Esophagus squamous epithelium (tissue), 5 donors: ENCODE data around the gene FUT2. TPM values are rescaled to one million over a fixed set of nuclear protein-coding genes. Genes with fewer than 3 reads are reported as not detected.

ENCODE experiments used
- DNase-seq: peaks from one replicate; lab custom pipeline; 2025; lab: John Stamatoyannopoulos, UW
- H3K27ac ChIP-seq, 4 donors: fragments of 200-600 bp; sonication (generic); one replicate each; pipeline ENCODE4 v1.5.1; 2016 to 2019; ENCODE audit warnings: mild to moderate bottlenecking in 1 of 4
- H3K27me3 ChIP-seq, 4 donors: fragments of 200-600 bp; sonication (generic); 1 replicate in 3 of 4; 2 replicates in 1 of 4; pipeline versions ENCODE4 v1.5.1 to v1.6.0; 2017 to 2021; ENCODE audit warnings: antibody characterized with exemption in 1 of 4
- H3K36me3 ChIP-seq, 3 donors: fragments of 200-600 bp; sonication (generic); one replicate each; pipeline ENCODE4 v1.5.1; 2016 to 2019
- H3K4me1 ChIP-seq, 3 donors: fragments of 200-600 bp; sonication (generic); one replicate each; pipeline ENCODE4 v1.5.1; 2017 to 2019
- H3K4me3 ChIP-seq, 4 donors: fragments of 200-600 bp; sonication (generic); 1 replicate in 3 of 4; 2 replicates in 1 of 4; pipeline ENCODE4 v1.5.1; 2016 to 2019; ENCODE audit warnings: mild to moderate bottlenecking in 2 of 4, moderate library complexity in 1 of 4
- H3K9me3 ChIP-seq, 3 donors: fragments of 200-600 bp; sonication (generic); one replicate each; pipeline ENCODE4 v1.5.1; 2016 to 2019
- POLR2A ChIP-seq, 4 donors: fragments of 450-650 bp; IDR thresholded peaks; one replicate each; pipeline ENCODE4 v1.6.1; 2017; ENCODE audit warnings: antibody characterized with exemption in 4 of 4, mild to moderate bottlenecking in 4 of 4, moderate library complexity in 3 of 4
- WGBS, 2 donors: methylation state at CpG; one replicate each; pipeline ENCODE4 v1.1.5; 2018; 5-methylcytosine and 5-hydroxymethylcytosine counted together
- intact Hi-C: fragments of 100-400 bp; cut with DNase I; formaldehyde crosslinking; loops from one replicate; pipeline ENCODE4 v1.15.0; 2022
- total RNA-seq, 4 donors: library from RNA; depleted of rRNA; stranded (reverse); fragments of >200 nt; gene quantifications; one replicate each; pipeline ENCODE4 v1.1.0, GENCODE V29; 2016
- TF ChIP-seq, protein P1 (sequence below), 6 experiments: fragments of 450-650 bp in 4 of 6; fragments of 200-600 bp in 2 of 6; sonication (generic) in 2 of 6; IDR thresholded peaks; one replicate each; pipeline ENCODE4 v1.5.1; 2016 to 2019; ENCODE audit warnings: antibody characterized with exemption in 6 of 6, mild to moderate bottlenecking in 4 of 6, moderate library complexity in 4 of 6
- donor health status: DM: yes; HTN: yes; CAD: no.

Gene FUT2
- total RNA-seq, 4 donors from 2014 or later: 12.2 to 125 (median 38.5) TPM

DNA sequence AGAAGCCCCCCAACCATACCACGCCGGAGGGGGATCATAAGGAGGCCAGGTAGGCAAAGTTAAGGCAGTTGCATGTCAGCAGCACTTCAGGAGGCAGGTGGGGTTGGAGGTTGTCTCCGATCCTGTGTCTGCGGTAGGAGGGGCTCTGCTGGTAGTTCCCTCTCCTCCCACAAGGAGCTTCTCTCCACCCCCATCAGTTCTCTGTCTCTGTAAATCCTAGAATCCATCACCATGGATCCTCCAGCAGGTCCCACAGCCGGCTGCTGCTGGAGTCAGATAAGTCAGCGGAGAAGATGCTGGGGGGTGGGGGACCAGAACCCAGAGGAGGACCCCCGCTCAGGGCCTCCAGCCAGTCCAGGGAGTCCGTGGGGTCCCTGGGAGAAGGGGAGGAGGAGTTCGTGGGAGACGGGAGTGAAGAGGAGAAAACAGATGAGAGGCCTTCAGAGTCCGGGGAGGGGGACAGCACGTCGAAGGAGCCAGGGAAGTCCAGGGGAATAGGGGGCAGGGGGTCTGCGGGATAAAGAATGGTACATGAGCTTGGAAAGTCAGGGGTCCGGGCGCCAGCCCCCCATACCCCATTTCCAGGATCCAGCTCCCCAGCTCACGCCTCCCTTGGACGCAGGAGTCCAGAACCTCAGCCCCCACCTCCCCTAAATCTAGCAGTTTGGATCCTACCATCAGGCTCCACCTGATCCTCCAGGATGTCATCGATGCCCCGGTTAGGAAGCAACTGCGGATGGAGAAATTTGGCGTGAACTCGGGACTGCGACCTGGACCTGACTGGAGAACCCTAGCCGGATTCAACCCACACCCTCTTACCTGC, 17.5 kb downstream of the FUT2 start:
- Histone ChIP-seq H3K9me3 (no peaks in the 10 kb centered on the region), H3K4me1 (peaks cover 33 to 49% (median 37%) of the 10 kb centered on the region in 3 donors), H3K4me3 (peak overlapping the region; percentile 38 to 85 (median 61)), H3K27me3 (no peaks in the 10 kb centered on the region), H3K36me3 (no peaks in the 10 kb centered on the region), H3K27ac (peak overlapping the region; percentile 64 to 91 (median 87))
- 13 to 18% methylated on average over 16 to 21 of the region's 25 CpGs for WGBS, 2 donors
- intact Hi-C loops: no loop called here
- DNase-seq: no peak
- TF ChIP-seq POLR2A (IDR thresholded peaks at IDR 0.05): no peak
- TF ChIP-seq, protein P1, sequence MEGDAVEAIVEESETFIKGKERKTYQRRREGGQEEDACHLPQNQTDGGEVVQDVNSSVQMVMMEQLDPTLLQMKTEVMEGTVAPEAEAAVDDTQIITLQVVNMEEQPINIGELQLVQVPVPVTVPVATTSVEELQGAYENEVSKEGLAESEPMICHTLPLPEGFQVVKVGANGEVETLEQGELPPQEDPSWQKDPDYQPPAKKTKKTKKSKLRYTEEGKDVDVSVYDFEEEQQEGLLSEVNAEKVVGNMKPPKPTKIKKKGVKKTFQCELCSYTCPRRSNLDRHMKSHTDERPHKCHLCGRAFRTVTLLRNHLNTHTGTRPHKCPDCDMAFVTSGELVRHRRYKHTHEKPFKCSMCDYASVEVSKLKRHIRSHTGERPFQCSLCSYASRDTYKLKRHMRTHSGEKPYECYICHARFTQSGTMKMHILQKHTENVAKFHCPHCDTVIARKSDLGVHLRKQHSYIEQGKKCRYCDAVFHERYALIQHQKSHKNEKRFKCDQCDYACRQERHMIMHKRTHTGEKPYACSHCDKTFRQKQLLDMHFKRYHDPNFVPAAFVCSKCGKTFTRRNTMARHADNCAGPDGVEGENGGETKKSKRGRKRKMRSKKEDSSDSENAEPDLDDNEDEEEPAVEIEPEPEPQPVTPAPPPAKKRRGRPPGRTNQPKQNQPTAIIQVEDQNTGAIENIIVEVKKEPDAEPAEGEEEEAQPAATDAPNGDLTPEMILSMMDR (IDR thresholded peaks at IDR 0.05): peak in 4 of 6 experiments; percentile 1 to 33 (median 14)

GRCh38 chr19:48713864-48714755, 18.3 kb downstream of the FUT2 start:
- Histone ChIP-seq H3K9me3 (no peaks in the 10 kb centered on the region), H3K4me3 (peak overlapping the region; percentile 38 to 85 (median 61)), H3K36me3 (no peaks in the 10 kb centered on the region), H3K4me1 (peaks cover 33 to 58% (median 42%) of the 10 kb centered on the region in 3 donors), H3K27me3 (no peaks in the 10 kb centered on the region), H3K27ac (peak overlapping the region; percentile 82 to 93 (median 91))
- WGBS, 2 donors: 0% methylated on average over 18 to 24 of the region's 67 CpGs
- DNase-seq: peak; percentile 94
- intact Hi-C loops: no loop called here
- TF ChIP-seq, protein P1 (IDR thresholded peaks at IDR 0.05): peak in 2 of 6 experiments; percentile 2 to 32
- peak in 3 of 4 donors; percentile 51 to 78 (median 77) for TF ChIP-seq POLR2A (IDR thresholded peaks at IDR 0.05)

GRCh38 chr19:48714759-48715675, 19.2 kb downstream of the FUT2 start:
- peak overlapping the region; percentile 82 to 93 (median 91) for H3K27ac ChIP-seq
- no peaks in the 10 kb centered on the region for H3K36me3 ChIP-seq
- H3K4me3 ChIP-seq: peak overlapping the region; percentile 38 to 85 (median 48)
- no peak for DNase-seq
- no peaks in the 10 kb centered on the region for H3K27me3 ChIP-seq
- 31 to 40% methylated on average over 18 to 24 of the region's 26 CpGs for WGBS, 2 donors
- no peaks in the 10 kb centered on the region for H3K9me3 ChIP-seq
- peaks cover 33 to 67% (median 43%) of the 10 kb centered on the region in 3 donors for H3K4me1 ChIP-seq
- TF ChIP-seq POLR2A (IDR thresholded peaks at IDR 0.05): no peak
- intact Hi-C loops: no loop called here

GRCh38 chr19:48715681-48716171, 20.0 kb downstream of the FUT2 start:
- Histone ChIP-seq H3K4me3 (peak overlapping the region in 3 of 4 donors; percentile 43 to 85 (median 53)), H3K36me3 (no peaks in the 10 kb centered on the region), H3K4me1 (peaks cover 33 to 72% (median 48%) of the 10 kb centered on the region in 3 donors), H3K9me3 (no peaks in the 10 kb centered on the region), H3K27me3 (no peaks in the 10 kb centered on the region), H3K27ac (peak overlapping the region; percentile 82 to 93 (median 91))
- intact Hi-C loops: no loop called here
- 27 to 49% methylated on average over 11 to 19 of the region's 19 CpGs for WGBS, 2 donors
- no peak for DNase-seq
- TF ChIP-seq POLR2A (IDR thresholded peaks at IDR 0.05): no peak
- TF ChIP-seq, protein P1 (IDR thresholded peaks at IDR 0.05): no peak
